WTC11 (cell line): ENCODE data around the gene CHKB.

Experiments used
- CTCF ChIP-seq: fragments of 200-600 bp; IDR thresholded peaks from 2 replicates; pipeline ENCODE4 v1.8.0; 2022; ENCODE audit warnings: antibody characterized with exemption
- FOXP1 ChIP-seq: sonication (generic); formaldehyde crosslinking; IDR thresholded peaks from 2 replicates; pipeline ENCODE4 v1.8.0; 2022; ENCODE audit warnings: missing genetic modification reagents, mild to moderate bottlenecking, moderate library complexity, borderline replicate concordance
- TF ChIP-seq, protein P1 (sequence below): sonication (generic); formaldehyde crosslinking; IDR thresholded peaks from 2 replicates; pipeline ENCODE4 v1.8.1; 2022; ENCODE audit warnings: low read depth, mild to moderate bottlenecking, moderate library complexity, missing genetic modification reagents, borderline replicate concordance

- TF ChIP-seq CTCF (no peak), FOXP1 (CRISPR knock-in tag) (no peak)
- TF ChIP-seq, protein P1, sequence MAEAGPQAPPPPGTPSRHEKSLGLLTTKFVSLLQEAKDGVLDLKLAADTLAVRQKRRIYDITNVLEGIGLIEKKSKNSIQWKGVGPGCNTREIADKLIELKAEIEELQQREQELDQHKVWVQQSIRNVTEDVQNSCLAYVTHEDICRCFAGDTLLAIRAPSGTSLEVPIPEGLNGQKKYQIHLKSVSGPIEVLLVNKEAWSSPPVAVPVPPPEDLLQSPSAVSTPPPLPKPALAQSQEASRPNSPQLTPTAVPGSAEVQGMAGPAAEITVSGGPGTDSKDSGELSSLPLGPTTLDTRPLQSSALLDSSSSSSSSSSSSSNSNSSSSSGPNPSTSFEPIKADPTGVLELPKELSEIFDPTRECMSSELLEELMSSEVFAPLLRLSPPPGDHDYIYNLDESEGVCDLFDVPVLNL, result no peak
Measured at GRCh38 chr22:50585781-50586180, 3.1 kb upstream of the CHKB start.
